ENCODE measurements around the gene LIF. TPM values are rescaled to one million over a fixed set of nuclear protein-coding genes. Genes with fewer than 3 reads are reported as not detected.
A peak's percentile ranks its signal among the peaks of the same experiment; 100 is the strongest.

Gene LIF
- total and polyA plus RNA-seq, 4 donors = 0.08 to 0.10 (median 0.09) TPM; not detected in 1

DNA sequence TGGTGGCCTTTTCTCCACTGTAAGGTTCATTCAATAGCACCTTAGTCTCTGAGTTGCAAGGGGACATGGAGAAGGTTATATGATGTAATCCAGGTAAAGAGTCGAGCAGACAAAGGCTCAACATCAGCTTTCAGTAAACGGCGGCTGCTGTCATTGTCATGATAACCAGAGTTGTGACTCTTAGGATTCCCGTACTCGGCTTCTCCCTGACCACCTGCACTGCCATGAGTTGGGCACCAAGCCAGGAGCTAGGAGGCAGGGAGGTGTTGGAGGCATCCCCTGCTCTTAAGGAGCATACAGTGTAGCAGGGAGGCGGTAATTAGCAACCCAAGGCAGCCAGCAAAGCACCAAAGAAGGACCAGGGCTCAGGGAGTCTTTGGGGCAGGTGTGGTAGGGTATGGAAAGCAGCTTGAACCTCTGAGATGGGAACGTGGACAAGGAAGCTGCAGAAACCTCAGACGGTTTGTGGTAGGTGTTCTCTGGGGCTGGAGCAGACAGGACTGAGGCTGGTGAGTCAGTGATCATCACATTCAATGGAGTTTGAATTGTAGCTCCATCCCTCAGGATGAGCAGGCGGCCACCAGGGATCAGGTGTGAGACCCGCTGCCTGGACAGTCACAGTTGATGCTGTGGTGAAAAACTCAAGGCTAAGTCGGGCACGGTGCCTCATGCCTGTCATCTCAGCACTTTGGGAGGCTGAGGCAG, 31.7 kb downstream of the LIF start:
- no peak for DNase-seq (ENCODE audit: low spot score)
- Histone ChIP-seq H3K4me3 (ENCODE audit: low read depth in 1 of 3, low read length in 3 of 3) (no peak overlapping the region), H3K9ac (ENCODE audit: low read depth in 1 of 2, low read length in 2 of 2) (no peak overlapping the region), H3K27me3 (ENCODE audit: control insufficient read depth in 4 of 4, insufficient read depth in 4 of 4, low read length in 3 of 4) (peaks cover 0 to 2% (median 0%) of the 10 kb centered on the region in 4 donors), H3K9me3 (ENCODE audit: control insufficient read depth in 4 of 4, low read length in 3 of 4) (no peaks in the 10 kb centered on the region), H3K4me1 (ENCODE audit: control insufficient read depth in 4 of 4, insufficient read depth in 4 of 4, low read length in 3 of 4) (no peaks in the 10 kb centered on the region), H3K27ac (ENCODE audit: low read depth in 1 of 2, low read length in 2 of 2) (no peak overlapping the region), H3K36me3 (ENCODE audit: control insufficient read depth in 4 of 4, insufficient read depth in 3 of 4, low read depth in 1 of 4, low read length in 3 of 4) (no peaks in the 10 kb centered on the region)
- 73% methylated on average over 12 of the region's 12 CpGs for WGBS
- TF ChIP-seq HNF4A (conservative IDR thresholded peaks at IDR 0.05) (no peak), FOXA1 (IDR thresholded peaks at IDR 0.05) (no peak), RAD21 (IDR thresholded peaks at IDR 0.05) (no peak), YY1 (IDR thresholded peaks at IDR 0.05) (no peak), SP1 (IDR thresholded peaks at IDR 0.05) (no peak), RXRA (IDR thresholded peaks at IDR 0.05) (no peak), EGR1 (IDR thresholded peaks at IDR 0.05; ENCODE audit: low read depth in 2 of 2) (no peak), HNF4G (IDR thresholded peaks at IDR 0.05) (no peak), FOXA2 (IDR thresholded peaks at IDR 0.05) (no peak), NR2F2 (IDR thresholded peaks at IDR 0.05) (no peak)
- TF ChIP-seq, protein P1, sequence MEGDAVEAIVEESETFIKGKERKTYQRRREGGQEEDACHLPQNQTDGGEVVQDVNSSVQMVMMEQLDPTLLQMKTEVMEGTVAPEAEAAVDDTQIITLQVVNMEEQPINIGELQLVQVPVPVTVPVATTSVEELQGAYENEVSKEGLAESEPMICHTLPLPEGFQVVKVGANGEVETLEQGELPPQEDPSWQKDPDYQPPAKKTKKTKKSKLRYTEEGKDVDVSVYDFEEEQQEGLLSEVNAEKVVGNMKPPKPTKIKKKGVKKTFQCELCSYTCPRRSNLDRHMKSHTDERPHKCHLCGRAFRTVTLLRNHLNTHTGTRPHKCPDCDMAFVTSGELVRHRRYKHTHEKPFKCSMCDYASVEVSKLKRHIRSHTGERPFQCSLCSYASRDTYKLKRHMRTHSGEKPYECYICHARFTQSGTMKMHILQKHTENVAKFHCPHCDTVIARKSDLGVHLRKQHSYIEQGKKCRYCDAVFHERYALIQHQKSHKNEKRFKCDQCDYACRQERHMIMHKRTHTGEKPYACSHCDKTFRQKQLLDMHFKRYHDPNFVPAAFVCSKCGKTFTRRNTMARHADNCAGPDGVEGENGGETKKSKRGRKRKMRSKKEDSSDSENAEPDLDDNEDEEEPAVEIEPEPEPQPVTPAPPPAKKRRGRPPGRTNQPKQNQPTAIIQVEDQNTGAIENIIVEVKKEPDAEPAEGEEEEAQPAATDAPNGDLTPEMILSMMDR (IDR thresholded peaks at IDR 0.05; ENCODE audit: low read depth, low read length, missing input control) = no peak
- TF ChIP-seq, protein P2, sequence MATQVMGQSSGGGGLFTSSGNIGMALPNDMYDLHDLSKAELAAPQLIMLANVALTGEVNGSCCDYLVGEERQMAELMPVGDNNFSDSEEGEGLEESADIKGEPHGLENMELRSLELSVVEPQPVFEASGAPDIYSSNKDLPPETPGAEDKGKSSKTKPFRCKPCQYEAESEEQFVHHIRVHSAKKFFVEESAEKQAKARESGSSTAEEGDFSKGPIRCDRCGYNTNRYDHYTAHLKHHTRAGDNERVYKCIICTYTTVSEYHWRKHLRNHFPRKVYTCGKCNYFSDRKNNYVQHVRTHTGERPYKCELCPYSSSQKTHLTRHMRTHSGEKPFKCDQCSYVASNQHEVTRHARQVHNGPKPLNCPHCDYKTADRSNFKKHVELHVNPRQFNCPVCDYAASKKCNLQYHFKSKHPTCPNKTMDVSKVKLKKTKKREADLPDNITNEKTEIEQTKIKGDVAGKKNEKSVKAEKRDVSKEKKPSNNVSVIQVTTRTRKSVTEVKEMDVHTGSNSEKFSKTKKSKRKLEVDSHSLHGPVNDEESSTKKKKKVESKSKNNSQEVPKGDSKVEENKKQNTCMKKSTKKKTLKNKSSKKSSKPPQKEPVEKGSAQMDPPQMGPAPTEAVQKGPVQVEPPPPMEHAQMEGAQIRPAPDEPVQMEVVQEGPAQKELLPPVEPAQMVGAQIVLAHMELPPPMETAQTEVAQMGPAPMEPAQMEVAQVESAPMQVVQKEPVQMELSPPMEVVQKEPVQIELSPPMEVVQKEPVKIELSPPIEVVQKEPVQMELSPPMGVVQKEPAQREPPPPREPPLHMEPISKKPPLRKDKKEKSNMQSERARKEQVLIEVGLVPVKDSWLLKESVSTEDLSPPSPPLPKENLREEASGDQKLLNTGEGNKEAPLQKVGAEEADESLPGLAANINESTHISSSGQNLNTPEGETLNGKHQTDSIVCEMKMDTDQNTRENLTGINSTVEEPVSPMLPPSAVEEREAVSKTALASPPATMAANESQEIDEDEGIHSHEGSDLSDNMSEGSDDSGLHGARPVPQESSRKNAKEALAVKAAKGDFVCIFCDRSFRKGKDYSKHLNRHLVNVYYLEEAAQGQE (IDR thresholded peaks at IDR 0.05) = no peak
- TF ChIP-seq, protein P3, sequence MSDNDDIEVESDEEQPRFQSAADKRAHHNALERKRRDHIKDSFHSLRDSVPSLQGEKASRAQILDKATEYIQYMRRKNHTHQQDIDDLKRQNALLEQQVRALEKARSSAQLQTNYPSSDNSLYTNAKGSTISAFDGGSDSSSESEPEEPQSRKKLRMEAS (IDR thresholded peaks at IDR 0.05) = no peak

DNA sequence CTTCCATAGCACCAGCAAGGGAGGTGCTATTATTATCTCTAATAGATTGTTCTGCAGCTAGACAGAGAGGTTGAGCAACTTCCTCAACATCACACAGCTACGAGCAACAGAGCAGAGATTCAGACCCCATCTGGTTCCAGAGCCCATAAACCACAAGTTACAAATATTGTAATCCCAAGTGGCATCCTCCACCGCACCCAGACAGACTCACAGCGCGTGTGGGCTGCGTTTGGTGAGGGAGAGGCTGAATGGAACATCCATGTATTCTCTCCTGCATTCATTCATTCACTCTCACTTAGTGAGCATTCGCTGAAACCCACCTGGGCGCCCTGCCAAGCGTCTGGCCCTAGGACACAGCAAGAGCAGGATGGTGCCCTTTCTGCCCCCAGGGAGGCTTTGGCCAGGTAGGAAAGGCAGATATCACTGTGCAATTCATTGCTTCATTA, 33.5 kb downstream of the LIF start:
- peak overlapping the region; percentile 33 to 69 for H3K27ac ChIP-seq (ENCODE audit: low read depth in 1 of 2, low read length in 2 of 2)
- TF ChIP-seq RAD21 (IDR thresholded peaks at IDR 0.05) = no peak
- TF ChIP-seq TAF1 (conservative IDR thresholded peaks at IDR 0.05) = no peak
- TF ChIP-seq SP1 (IDR thresholded peaks at IDR 0.05) = no peak
- no peak for TF ChIP-seq YY1 (IDR thresholded peaks at IDR 0.05)
- TF ChIP-seq GABPA (IDR thresholded peaks at IDR 0.05 in 1 of 2, conservative IDR thresholded peaks at IDR 0.05 in 1 of 2) = no peak
- TF ChIP-seq, protein P2 (IDR thresholded peaks at IDR 0.05) = no peak
- no peak for TF ChIP-seq EGR1 (IDR thresholded peaks at IDR 0.05; ENCODE audit: low read depth in 2 of 2)
- TF ChIP-seq FOXA1 (IDR thresholded peaks at IDR 0.05) = no peak
- TF ChIP-seq, protein P3 (IDR thresholded peaks at IDR 0.05) = no peak
- TF ChIP-seq RXRA (IDR thresholded peaks at IDR 0.05) = no peak
- TF ChIP-seq, protein P1 (IDR thresholded peaks at IDR 0.05; ENCODE audit: low read depth, low read length, missing input control) = no peak
- TF ChIP-seq HNF4A (conservative IDR thresholded peaks at IDR 0.05) = no peak
- TF ChIP-seq NR2F2 (IDR thresholded peaks at IDR 0.05) = no peak
- H3K27me3 ChIP-seq (ENCODE audit: control insufficient read depth in 4 of 4, insufficient read depth in 4 of 4, low read length in 3 of 4) = peaks cover 0 to 2% (median 0%) of the 10 kb centered on the region in 4 donors
- H3K9me3 ChIP-seq (ENCODE audit: control insufficient read depth in 4 of 4, low read length in 3 of 4) = no peaks in the 10 kb centered on the region
- 75% methylated on average over 8 of the region's 8 CpGs for WGBS
- H3K4me3 ChIP-seq (ENCODE audit: low read depth in 1 of 3, low read length in 3 of 3) = no peak overlapping the region
- no peaks in the 10 kb centered on the region for H3K36me3 ChIP-seq (ENCODE audit: control insufficient read depth in 4 of 4, insufficient read depth in 3 of 4, low read depth in 1 of 4, low read length in 3 of 4)
- H3K4me1 ChIP-seq (ENCODE audit: control insufficient read depth in 4 of 4, insufficient read depth in 4 of 4, low read length in 3 of 4) = no peaks in the 10 kb centered on the region
- DNase-seq (ENCODE audit: low spot score) = no peak
- no peak overlapping the region for H3K9ac ChIP-seq (ENCODE audit: low read depth in 1 of 2, low read length in 2 of 2)

Measured in liver (tissue), 9 donors.